CD4-positive, alpha-beta T cell (primary cell): ENCODE results near the gene KCNK3. TPM values are rescaled to one million over a fixed set of nuclear protein-coding genes. Genes with fewer than 3 reads are reported as not detected.

Experiments used
- ATAC-seq: fragments of 200-7000 bp; cut with Tn5 transposase; one replicate; pipeline ENCODE4 v1.10.0; 2022; ENCODE audit warnings: mild to moderate bottlenecking; ENCODE audit not compliant: poor library complexity
- CTCF ChIA-PET: fragments of 350-600 bp; sonication (Branson Sonifier 250); formaldehyde crosslinking; loops from one replicate; lab custom pipeline; 2021; ENCODE audit warnings: antibody characterized with exemption, inconsistent platforms; lab: Charles Lee
- POLR2A ChIA-PET: fragments of 350-600 bp; sonication (Branson Sonifier 250); formaldehyde crosslinking; loops from one replicate; lab custom pipeline; 2021; ENCODE audit warnings: antibody characterized with exemption, inconsistent platforms; lab: Charles Lee
- DNase-seq, 14 experiments: peaks; one replicate each; pipeline ENCODE4 v3.0.0-alpha.2; 2013 to 2020; ENCODE audit warnings: mixed read lengths in 2 of 14
- H3K27ac ChIP-seq, 2 donors: one replicate each; pipeline versions ENCODE4 v1.5.1 to v1.7.0; 2013; ENCODE audit warnings: low read length in 2 of 2, low read depth in 1 of 2, mild to moderate bottlenecking in 1 of 2
- H3K27me3 ChIP-seq, 2 experiments: 1 replicate in 1 of 2; 2 replicates in 1 of 2; pipeline versions ENCODE4 v1.6.1 to v1.7.0; 2013; ENCODE audit warnings: low read length in 2 of 2, control low read depth in 1 of 2, mild to moderate bottlenecking in 1 of 2, moderate library complexity in 1 of 2; ENCODE audit not compliant: insufficient read depth in 2 of 2, control insufficient read depth in 1 of 2
- H3K36me3 ChIP-seq: one replicate; pipeline ENCODE4 v1.6.1; 2013; ENCODE audit warnings: low read length, control low read depth; ENCODE audit not compliant: insufficient read depth
- H3K4me1 ChIP-seq: one replicate; pipeline ENCODE4 v1.6.1; 2013; ENCODE audit warnings: low read length, control low read depth; ENCODE audit not compliant: insufficient read depth
- H3K4me3 ChIP-seq: one replicate; pipeline ENCODE4 v1.5.1; 2013; ENCODE audit warnings: mild to moderate bottlenecking, low read length, moderate library complexity
- H3K9me3 ChIP-seq, 2 experiments: 1 replicate in 1 of 2; 2 replicates in 1 of 2; pipeline versions ENCODE4 v1.6.1 to v1.7.0; 2013; ENCODE audit warnings: low read length in 2 of 2, mild to moderate bottlenecking in 2 of 2, control low read depth in 1 of 2, moderate library complexity in 1 of 2; ENCODE audit not compliant: control insufficient read depth in 1 of 2, insufficient read depth in 1 of 2
- H3K27ac Mint-ChIP-seq: one replicate; pipeline ENCODE4 v1.8.0; 2020; ENCODE audit warnings: mixed read lengths
- H3K27me3 Mint-ChIP-seq: one replicate; pipeline ENCODE4 v1.8.0; 2021; ENCODE audit warnings: mixed read lengths
- H3K36me3 Mint-ChIP-seq: one replicate; pipeline ENCODE4 v1.8.0; 2021; ENCODE audit warnings: low read depth, mixed read lengths
- H3K4me1 Mint-ChIP-seq: one replicate; pipeline ENCODE4 v1.8.0; 2021; ENCODE audit warnings: low read depth, mixed read lengths
- H3K4me3 Mint-ChIP-seq: one replicate; pipeline ENCODE4 v1.8.0; 2020; ENCODE audit warnings: mild to moderate bottlenecking, mixed read lengths
- H3K9me3 Mint-ChIP-seq: one replicate; pipeline ENCODE4 v1.8.0; 2020; ENCODE audit warnings: mixed read lengths
- intact Hi-C, 2 experiments: fragments of 100-400 bp; cut with DNase I in 1 of 2; cut with micrococcal nuclease in 1 of 2; formaldehyde crosslinking; loops; one replicate each; pipeline versions ENCODE4 v1.15.1 to v1.9.0; 2023 to 2025; cut with DNase I, micrococcal nuclease
- total RNA-seq, 174 experiments: library from RNA in 2 of 174; stranded (reverse) in 2 of 174; gene quantifications; one replicate each; pipeline ENCODE4 v1.2.3 and lab custom pipeline; 2021 to 2026
- TF ChIP-seq, protein P1 (sequence below): fragments of 200-600 bp; IDR thresholded peaks from one replicate; pipeline ENCODE4 v1.8.0; 2022; ENCODE audit warnings: antibody characterized with exemption, mild to moderate bottlenecking

KCNK3 gene
- total RNA-seq, 2 experiments from 2014 or later, result not detected

DNA sequence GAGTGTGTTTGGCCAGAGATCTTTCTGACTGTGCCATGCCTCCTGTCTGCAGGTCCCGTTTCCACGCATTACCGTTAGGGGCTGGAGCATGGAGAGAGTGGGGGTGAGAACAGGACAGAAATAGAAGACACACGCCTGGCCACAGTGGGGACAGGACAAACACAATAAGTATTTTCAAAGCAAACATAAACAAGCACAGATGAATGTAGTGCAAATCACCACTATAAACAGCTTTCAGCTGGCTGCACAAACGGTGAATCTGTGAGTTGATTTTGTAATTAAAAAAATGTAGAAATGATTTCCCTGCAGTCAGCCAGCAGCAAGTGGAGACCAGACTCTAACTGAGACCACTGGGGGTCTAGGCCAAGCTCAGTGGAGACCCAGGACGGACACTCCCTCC is 6.8 kb downstream of the KCNK3 start:
- Mint-ChIP-seq H3K36me3 (no peaks in the 10 kb centered on the region), H3K27ac (no peak overlapping the region), H3K9me3 (no peaks in the 10 kb centered on the region), H3K4me3 (no peak overlapping the region), H3K4me1 (peaks cover 5% of the 10 kb centered on the region), H3K27me3 (peaks cover 59% of the 10 kb centered on the region)
- ChIA-PET POLR2A (no interaction called here), CTCF (no interaction called here)
- Histone ChIP-seq H3K36me3 (no peaks in the 10 kb centered on the region), H3K4me1 (no peaks in the 10 kb centered on the region), H3K9me3 (peaks cover 0 to 4% of the 10 kb centered on the region in 2 experiments), H3K27me3 (peaks cover 31 to 41% of the 10 kb centered on the region in 2 experiments), H3K27ac (no peak overlapping the region), H3K4me3 (no peak overlapping the region)
- DNase-seq (no peak), ATAC-seq (no peak)
- intact Hi-C loops, result no loop called here
- TF ChIP-seq, protein P1, sequence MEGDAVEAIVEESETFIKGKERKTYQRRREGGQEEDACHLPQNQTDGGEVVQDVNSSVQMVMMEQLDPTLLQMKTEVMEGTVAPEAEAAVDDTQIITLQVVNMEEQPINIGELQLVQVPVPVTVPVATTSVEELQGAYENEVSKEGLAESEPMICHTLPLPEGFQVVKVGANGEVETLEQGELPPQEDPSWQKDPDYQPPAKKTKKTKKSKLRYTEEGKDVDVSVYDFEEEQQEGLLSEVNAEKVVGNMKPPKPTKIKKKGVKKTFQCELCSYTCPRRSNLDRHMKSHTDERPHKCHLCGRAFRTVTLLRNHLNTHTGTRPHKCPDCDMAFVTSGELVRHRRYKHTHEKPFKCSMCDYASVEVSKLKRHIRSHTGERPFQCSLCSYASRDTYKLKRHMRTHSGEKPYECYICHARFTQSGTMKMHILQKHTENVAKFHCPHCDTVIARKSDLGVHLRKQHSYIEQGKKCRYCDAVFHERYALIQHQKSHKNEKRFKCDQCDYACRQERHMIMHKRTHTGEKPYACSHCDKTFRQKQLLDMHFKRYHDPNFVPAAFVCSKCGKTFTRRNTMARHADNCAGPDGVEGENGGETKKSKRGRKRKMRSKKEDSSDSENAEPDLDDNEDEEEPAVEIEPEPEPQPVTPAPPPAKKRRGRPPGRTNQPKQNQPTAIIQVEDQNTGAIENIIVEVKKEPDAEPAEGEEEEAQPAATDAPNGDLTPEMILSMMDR, result no peak

DNA sequence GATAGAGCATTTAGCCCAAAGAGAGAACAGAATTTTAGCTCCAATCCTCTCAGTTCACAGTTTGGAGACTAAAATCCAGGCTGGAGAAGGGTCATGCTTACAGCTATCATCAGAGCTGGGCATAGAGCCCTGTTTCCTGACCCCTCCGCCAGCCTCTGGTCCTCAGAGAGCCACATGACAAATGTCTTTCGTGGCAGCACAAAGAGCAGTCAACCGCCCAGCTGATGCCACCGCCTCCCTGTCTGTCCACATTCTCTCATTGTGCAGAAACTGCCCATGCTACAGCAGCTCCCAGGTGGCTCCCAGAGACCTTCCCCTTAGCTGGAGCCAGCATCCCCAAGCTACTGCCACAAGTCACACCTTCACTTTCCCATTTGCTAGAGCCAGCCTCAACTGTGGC is 7.6 kb downstream of the KCNK3 start:
- ChIA-PET POLR2A (no interaction called here), CTCF (no interaction called here)
- Mint-ChIP-seq H3K9me3 (no peaks in the 10 kb centered on the region), H3K4me1 (peaks cover under 1% of the 10 kb centered on the region), H3K27me3 (peaks cover 51% of the 10 kb centered on the region), H3K27ac (no peak overlapping the region), H3K4me3 (no peak overlapping the region), H3K36me3 (no peaks in the 10 kb centered on the region)
- H3K36me3 ChIP-seq, result no peaks in the 10 kb centered on the region
- DNase-seq (no peak), ATAC-seq (no peak)
- TF ChIP-seq, protein P1, result no peak
- no peaks in the 10 kb centered on the region for H3K4me1 ChIP-seq
- no peak overlapping the region for H3K4me3 ChIP-seq
- peaks cover 23 to 33% of the 10 kb centered on the region in 2 experiments for H3K27me3 ChIP-seq
- intact Hi-C loops, result loop anchor here in 1 of 2 experiments (5.0 kb wide), 1 partner anchor 1813 kb away; no protein-coding TSS in a partner anchor
- peaks cover 0 to 4% of the 10 kb centered on the region in 2 experiments for H3K9me3 ChIP-seq
- H3K27ac ChIP-seq, result no peak overlapping the region

DNA sequence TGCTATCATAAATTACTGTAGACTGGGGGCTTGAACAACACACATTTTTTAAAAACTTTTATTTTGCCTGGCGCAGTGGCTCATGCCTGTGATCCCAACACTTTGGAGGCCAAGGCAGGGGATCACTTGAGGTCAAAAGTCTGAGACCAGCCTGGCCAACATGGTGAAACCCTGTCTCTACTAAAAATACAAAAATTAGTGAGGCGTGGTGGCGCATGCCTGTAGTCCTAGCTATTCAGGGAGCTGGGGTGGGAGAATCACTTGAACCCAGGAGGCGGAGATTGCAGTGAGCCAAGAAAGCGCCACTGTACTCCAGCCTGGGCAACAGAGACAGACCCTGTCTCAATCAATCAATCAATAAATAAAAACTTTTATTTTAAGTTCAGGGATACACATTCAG is 9.1 kb downstream of the KCNK3 start:
- Mint-ChIP-seq H3K27ac (no peak overlapping the region), H3K4me3 (no peak overlapping the region), H3K4me1 (no peaks in the 10 kb centered on the region), H3K36me3 (no peaks in the 10 kb centered on the region), H3K27me3 (peaks cover 36% of the 10 kb centered on the region), H3K9me3 (no peaks in the 10 kb centered on the region)
- H3K4me1 ChIP-seq, result no peaks in the 10 kb centered on the region
- no peaks in the 10 kb centered on the region for H3K36me3 ChIP-seq
- CTCF ChIA-PET, result no interaction called here
- H3K27ac ChIP-seq, result no peak overlapping the region
- H3K9me3 ChIP-seq, result peaks cover 0 to 4% of the 10 kb centered on the region in 2 experiments
- POLR2A ChIA-PET, result no interaction called here
- ATAC-seq, result no peak
- intact Hi-C loops, result loop anchor here in 1 of 2 experiments (5.0 kb wide), 1 partner anchor 1814 kb away; no protein-coding TSS in a partner anchor
- no peak overlapping the region for H3K4me3 ChIP-seq
- H3K27me3 ChIP-seq, result peaks cover 11 to 18% of the 10 kb centered on the region in 2 experiments
- TF ChIP-seq, protein P1, result no peak
- no peak for DNase-seq
